Prostate gland (tissue), 2 donors: ENCODE measurements around the gene NAA30. TPM values are rescaled to one million over a fixed set of nuclear protein-coding genes. Genes with fewer than 3 reads are reported as not detected.

ENCODE experiments used
- DNase-seq: peaks from one replicate; pipeline ENCODE4 v3.0.0-alpha.2; 2019; ENCODE audit warnings: low spot score
- H3K27ac ChIP-seq, 2 donors: fragments of 200-600 bp; sonication (generic); 2 replicates each; pipeline ENCODE4 v1.5.1; 2017 to 2019
- H3K27me3 ChIP-seq: fragments of 200-600 bp; sonication (generic); replicated peaks from 2 replicates; pipeline ENCODE4 v1.5.1; 2019; ENCODE audit not compliant: insufficient read depth
- H3K36me3 ChIP-seq, 2 donors: fragments of 200-600 bp; sonication (generic); 1 replicate in 1 of 2; 2 replicates in 1 of 2; pipeline versions ENCODE4 v1.5.1 to v1.8.1; 2017 to 2019
- H3K4me1 ChIP-seq: fragments of 200-600 bp; sonication (generic); replicated peaks from 2 replicates; pipeline ENCODE4 v1.5.1; 2019
- H3K4me3 ChIP-seq, 2 donors: fragments of 200-600 bp; sonication (generic); 2 replicates each; pipeline ENCODE4 v1.5.1; 2017 to 2019
- H3K9me3 ChIP-seq: fragments of 200-600 bp; sonication (generic); 2 replicates; pipeline ENCODE4 v1.5.1; 2017
- POLR2A ChIP-seq: fragments of 450-650 bp; IDR thresholded peaks from one replicate; pipeline ENCODE4 v1.6.1; 2016; ENCODE audit warnings: antibody characterized with exemption, mild to moderate bottlenecking
- POLR2AphosphoS5 ChIP-seq: sonication (generic); formaldehyde crosslinking; IDR thresholded peaks from one replicate; pipeline ENCODE4 v1.6.1; 2017; ENCODE audit warnings: antibody characterized with exemption
- WGBS: methylation state at CpG from one replicate; pipeline ENCODE4 v1.1.5; 2018; 5-methylcytosine and 5-hydroxymethylcytosine counted together
- intact Hi-C: fragments of 100-400 bp; cut with DNase I; formaldehyde crosslinking; loops from one replicate; pipeline ENCODE4 v1.14.2; 2022
- total RNA-seq, 2 donors: library from RNA; depleted of rRNA; stranded (reverse); fragments of >200 nt; gene quantifications; one replicate each; pipeline ENCODE4 v1.1.0, GENCODE V29; 2016
- TF ChIP-seq, protein P1 (sequence below), 4 experiments: fragments of 200-600 bp in 2 of 4; fragments of 450-650 bp in 2 of 4; sonication (generic) in 2 of 4; IDR thresholded peaks; 1 replicate in 3 of 4; 2 replicates in 1 of 4; pipeline ENCODE4 v1.5.1; 2016 to 2019; ENCODE audit warnings: antibody characterized with exemption in 4 of 4, mild to moderate bottlenecking in 2 of 4, moderate library complexity in 2 of 4

NAA30 gene
- total RNA-seq, 2 donors from 2014 or later: 13.7 to 27.5 TPM

DNA sequence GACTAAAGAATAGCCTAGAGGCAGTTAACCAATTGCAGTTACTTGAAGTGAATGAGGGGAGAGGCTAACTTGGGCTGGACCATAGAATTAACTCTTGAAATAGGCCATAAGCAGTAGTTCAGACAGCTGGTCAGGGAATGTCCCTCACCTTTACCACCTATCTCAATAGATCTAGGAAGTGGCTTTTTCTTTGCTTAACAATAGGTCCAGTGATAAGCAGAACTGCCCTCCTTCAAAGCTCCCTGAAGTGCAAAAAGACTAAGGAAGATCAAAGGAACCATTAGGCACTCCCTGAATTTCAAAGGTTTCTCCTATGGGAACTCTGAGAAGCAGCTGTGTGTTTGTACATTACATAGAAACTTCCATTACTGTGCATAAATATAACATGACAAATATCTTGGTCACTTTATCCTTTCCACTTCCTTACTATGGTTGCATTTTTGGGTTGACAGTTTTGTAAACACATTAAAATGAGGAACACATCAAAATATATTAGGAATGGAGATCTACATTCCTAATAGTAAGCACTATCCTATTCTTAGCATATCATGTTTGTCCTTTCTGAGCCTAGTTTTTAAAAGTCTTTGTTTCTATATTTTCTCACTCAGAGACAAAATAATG is 7.2 kb upstream of the NAA30 start:
- Histone ChIP-seq H3K27me3 (no peaks in the 10 kb centered on the region), H3K9me3 (no peaks in the 10 kb centered on the region)
- intact Hi-C loops: no loop called here

DNA sequence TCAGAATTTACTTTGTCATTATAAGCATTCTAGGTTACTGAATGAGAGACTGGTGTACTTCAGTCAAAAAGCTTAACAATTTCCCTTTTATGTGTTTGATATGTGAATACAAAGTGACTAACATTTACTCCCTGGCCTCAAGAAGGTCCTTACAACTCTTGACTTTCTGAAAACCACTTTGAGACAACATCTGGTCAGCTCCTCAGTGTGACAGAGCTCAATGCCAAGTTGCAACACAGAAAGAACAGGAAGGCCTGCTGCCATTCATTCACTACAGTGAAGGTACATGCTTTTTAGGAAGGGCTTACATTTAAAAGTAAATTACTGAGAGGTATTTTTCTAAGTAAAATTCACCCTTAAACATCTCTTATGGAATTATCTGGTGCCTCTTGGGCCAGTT is 2.3 kb upstream of the NAA30 start:
- intact Hi-C loops: no loop called here

More for the DNA sequence above, 7.2 kb upstream of the NAA30 start:
- Histone ChIP-seq H3K4me3 (no peak overlapping the region), H3K4me1 (no peaks in the 10 kb centered on the region), H3K36me3 (no peaks in the 10 kb centered on the region), H3K27ac (no peak overlapping the region)
- TF ChIP-seq, protein P1, sequence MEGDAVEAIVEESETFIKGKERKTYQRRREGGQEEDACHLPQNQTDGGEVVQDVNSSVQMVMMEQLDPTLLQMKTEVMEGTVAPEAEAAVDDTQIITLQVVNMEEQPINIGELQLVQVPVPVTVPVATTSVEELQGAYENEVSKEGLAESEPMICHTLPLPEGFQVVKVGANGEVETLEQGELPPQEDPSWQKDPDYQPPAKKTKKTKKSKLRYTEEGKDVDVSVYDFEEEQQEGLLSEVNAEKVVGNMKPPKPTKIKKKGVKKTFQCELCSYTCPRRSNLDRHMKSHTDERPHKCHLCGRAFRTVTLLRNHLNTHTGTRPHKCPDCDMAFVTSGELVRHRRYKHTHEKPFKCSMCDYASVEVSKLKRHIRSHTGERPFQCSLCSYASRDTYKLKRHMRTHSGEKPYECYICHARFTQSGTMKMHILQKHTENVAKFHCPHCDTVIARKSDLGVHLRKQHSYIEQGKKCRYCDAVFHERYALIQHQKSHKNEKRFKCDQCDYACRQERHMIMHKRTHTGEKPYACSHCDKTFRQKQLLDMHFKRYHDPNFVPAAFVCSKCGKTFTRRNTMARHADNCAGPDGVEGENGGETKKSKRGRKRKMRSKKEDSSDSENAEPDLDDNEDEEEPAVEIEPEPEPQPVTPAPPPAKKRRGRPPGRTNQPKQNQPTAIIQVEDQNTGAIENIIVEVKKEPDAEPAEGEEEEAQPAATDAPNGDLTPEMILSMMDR (IDR thresholded peaks at IDR 0.05): no peak
- TF ChIP-seq POLR2A (no peak), POLR2AphosphoS5 (no peak)
- no peak for DNase-seq

DNA sequence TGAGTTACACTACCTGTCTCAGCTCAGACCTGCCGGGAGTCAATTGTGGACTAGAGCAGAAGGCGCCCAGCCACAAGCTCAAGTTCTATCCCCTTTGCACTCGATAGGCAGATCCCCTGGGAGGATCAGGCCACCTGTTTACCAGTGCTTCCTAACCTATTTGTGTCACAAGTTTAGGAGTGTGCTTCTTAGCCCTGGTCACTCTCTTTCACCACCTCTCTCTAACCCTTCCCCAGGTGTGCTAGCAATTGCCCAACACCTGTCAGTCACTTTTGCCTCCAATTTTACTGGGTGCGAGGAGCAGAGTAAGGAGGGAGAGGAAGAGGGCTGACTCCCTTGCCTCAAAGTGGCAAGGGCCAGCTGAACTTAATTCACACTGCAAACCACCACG is 745 bp upstream of the NAA30 start:
- Histone ChIP-seq H3K9me3 (no peaks in the 10 kb centered on the region), H3K27me3 (no peaks in the 10 kb centered on the region), H3K36me3 (no peaks in the 10 kb centered on the region), H3K27ac (peak overlapping the region; percentile 90 to 92), H3K4me1 (no peaks in the 10 kb centered on the region), H3K4me3 (peak overlapping the region; percentile 84 to 89)
- intact Hi-C loops: no loop called here
- DNase-seq: peak; percentile 7
- TF ChIP-seq POLR2AphosphoS5: no peak
- TF ChIP-seq POLR2A: no peak
- TF ChIP-seq, protein P1 (IDR thresholded peaks at IDR 0.05): no peak
- 38% methylated on average over 5 of the region's 5 CpGs for whole genome bisulfite sequencing

More for the DNA sequence above, 2.3 kb upstream of the NAA30 start:
- TF ChIP-seq POLR2A (no peak), POLR2AphosphoS5 (no peak)
- TF ChIP-seq, protein P1 (IDR thresholded peaks at IDR 0.05): no peak
- no peak for DNase-seq
- no peaks in the 10 kb centered on the region for H3K27me3 ChIP-seq
- H3K9me3 ChIP-seq: no peaks in the 10 kb centered on the region
- H3K36me3 ChIP-seq: no peaks in the 10 kb centered on the region
- no peak overlapping the region for H3K4me3 ChIP-seq
- H3K27ac ChIP-seq: no peak overlapping the region
- no peaks in the 10 kb centered on the region for H3K4me1 ChIP-seq

DNA sequence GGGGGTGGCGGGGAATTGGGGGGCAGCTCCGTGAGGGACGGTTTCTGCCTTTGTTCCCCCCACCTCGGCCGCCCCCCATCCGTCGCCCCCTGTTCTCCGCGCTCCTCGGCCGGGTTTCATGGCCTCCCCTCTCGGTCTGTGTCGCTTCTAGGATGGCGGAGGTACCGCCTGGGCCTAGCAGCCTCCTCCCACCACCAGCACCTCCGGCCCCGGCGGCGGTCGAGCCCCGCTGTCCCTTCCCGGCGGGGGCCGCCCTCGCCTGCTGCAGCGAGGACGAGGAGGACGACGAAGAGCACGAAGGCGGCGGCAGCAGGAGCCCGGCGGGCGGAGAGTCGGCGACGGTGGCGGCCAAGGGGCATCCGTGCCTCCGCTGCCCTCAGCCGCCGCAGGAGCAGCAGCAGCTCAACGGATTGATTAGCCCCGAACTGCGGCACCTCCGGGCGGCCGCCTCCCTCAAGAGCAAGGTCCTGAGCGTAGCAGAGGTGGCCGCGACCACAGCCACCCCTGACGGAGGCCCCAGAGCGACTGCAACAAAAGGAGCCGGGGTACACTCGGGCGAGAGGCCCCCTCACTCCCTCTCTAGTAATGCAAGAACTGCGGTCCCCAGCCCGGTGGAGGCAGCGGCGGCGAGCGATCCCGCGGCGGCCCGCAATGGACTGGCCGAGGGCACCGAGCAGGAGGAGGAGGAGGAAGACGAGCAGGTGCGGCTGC is 575 bp downstream of the NAA30 start:
- peak overlapping the region; percentile 84 to 89 for H3K4me3 ChIP-seq
- peak; percentile 20 for DNase-seq
- no peaks in the 10 kb centered on the region for H3K9me3 ChIP-seq
- intact Hi-C loops: no loop called here
- H3K27me3 ChIP-seq: no peaks in the 10 kb centered on the region
- H3K36me3 ChIP-seq: no peaks in the 10 kb centered on the region
- TF ChIP-seq POLR2AphosphoS5 (no peak), POLR2A (peak; percentile 0)
- under 1% methylated on average over 61 of the region's 71 CpGs for WGBS
- H3K4me1 ChIP-seq: no peaks in the 10 kb centered on the region
- peak overlapping the region; percentile 90 to 92 for H3K27ac ChIP-seq

DNA sequence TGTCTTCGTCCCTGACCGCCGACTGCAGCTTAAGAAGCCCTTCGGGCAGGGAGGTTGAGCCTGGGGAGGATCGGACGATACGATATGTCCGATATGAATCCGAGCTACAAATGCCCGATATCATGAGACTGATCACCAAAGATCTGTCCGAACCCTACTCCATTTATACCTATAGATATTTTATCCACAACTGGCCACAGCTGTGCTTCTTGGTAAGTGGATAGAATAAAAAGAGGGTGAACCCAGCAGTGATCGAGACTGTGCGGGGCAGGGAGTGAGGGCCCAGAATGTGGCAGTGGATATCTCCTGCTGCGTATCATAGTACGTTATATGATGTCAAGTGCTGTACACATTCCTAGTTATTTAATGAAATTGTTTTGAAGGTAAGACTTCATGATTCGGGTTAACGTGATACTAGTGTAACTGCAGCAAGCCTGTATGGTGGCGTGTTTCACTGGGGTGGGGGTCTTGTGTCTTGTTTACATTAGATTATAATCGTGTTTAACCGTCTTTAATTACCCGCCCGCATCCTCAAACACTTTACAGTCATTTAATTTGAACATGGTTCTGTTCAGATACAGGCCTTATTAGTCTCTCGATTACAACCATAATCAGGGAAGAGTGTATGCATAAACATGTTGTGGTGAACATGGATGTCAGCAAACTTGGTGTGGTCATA is 1.3 kb downstream of the NAA30 start:
- intact Hi-C loops: no loop called here

More for the DNA sequence above, 1.3 kb downstream of the NAA30 start:
- no peak for TF ChIP-seq POLR2AphosphoS5
- peak; percentile 3 for TF ChIP-seq POLR2A
- TF ChIP-seq, protein P1 (IDR thresholded peaks at IDR 0.05): no peak
- Histone ChIP-seq H3K4me3 (peak overlapping the region; percentile 84 to 89), H3K27ac (peak overlapping the region; percentile 90 to 92), H3K9me3 (no peaks in the 10 kb centered on the region), H3K27me3 (no peaks in the 10 kb centered on the region), H3K4me1 (no peaks in the 10 kb centered on the region), H3K36me3 (no peaks in the 10 kb centered on the region)
- 13% methylated on average over 23 of the region's 23 CpGs for WGBS
- no peak for DNase-seq
